T-cell (primary cell): Measurements from ENCODE around the gene SEPHS1. TPM values are rescaled to one million over a fixed set of nuclear protein-coding genes. Genes with fewer than 3 reads are reported as not detected.
"Not testable (repeated sequence)": the region's sequence is repeated elsewhere in the genome, so short reads cannot be mapped to it uniquely, and the experiment has no call there.

Source experiments
- ATAC-seq, 4 experiments: fragments of 200-7000 bp in 3 of 4; fragments of 150-1000 bp in 1 of 4; cut with Tn5 transposase; replicated peaks in 1 of 4; 1 replicate in 3 of 4; 2 replicates in 1 of 4; pipeline ENCODE4 v1.10.0; 2021; ENCODE audit warnings: moderate library complexity in 3 of 4, mild to moderate bottlenecking in 2 of 4, moderate number of reproducible peaks in 1 of 4
- CTCF ChIA-PET, 2 donors: fragments of 300-600 bp; sonication (Branson Sonifier 250); formaldehyde crosslinking; loops; one replicate each; lab custom pipeline; 2022; ENCODE audit warnings: antibody characterized with exemption in 2 of 2; lab: Charles Lee
- POLR2A ChIA-PET, 2 donors: fragments of 300-600 bp; sonication (Branson Sonifier 250); formaldehyde crosslinking; loops; one replicate each; lab custom pipeline; 2022; ENCODE audit warnings: antibody characterized with exemption in 2 of 2; lab: Charles Lee
- DNase-seq, 35 experiments: peaks; one replicate each; pipeline versions ENCODE4 v3.0.0 to v3.0.0-alpha.2; 2013 to 2023
- H3K27ac ChIP-seq: one replicate; pipeline ENCODE4 v1.5.1; 2013; ENCODE audit warnings: low read length
- H3K27me3 ChIP-seq, 2 experiments: replicated peaks in 1 of 2; 1 replicate in 1 of 2; 2 replicates in 1 of 2; pipeline versions ENCODE4 v1.6.1 to v1.7.0; 2013; ENCODE audit warnings: low read length in 1 of 2, mixed read lengths in 1 of 2; ENCODE audit not compliant: control insufficient read depth in 2 of 2, insufficient read depth in 2 of 2; ENCODE audit errors: extremely low read depth in 1 of 2
- H3K36me3 ChIP-seq, 2 donors: 1 replicate in 1 of 2; 2 replicates in 1 of 2; pipeline versions ENCODE4 v1.6.1 to v1.7.0; 2013; ENCODE audit warnings: low read length in 1 of 2; ENCODE audit not compliant: control insufficient read depth in 2 of 2, insufficient read depth in 1 of 2; ENCODE audit errors: extremely low read depth in 1 of 2
- H3K4me1 ChIP-seq, 2 experiments: 1 replicate in 1 of 2; 2 replicates in 1 of 2; pipeline versions ENCODE4 v1.6.1 to v1.7.0; 2013; ENCODE audit warnings: low read length in 2 of 2, mixed read lengths in 1 of 2; ENCODE audit not compliant: insufficient read depth in 2 of 2, control insufficient read depth in 1 of 2; ENCODE audit errors: extremely low read depth in 1 of 2
- H3K4me3 ChIP-seq, 2 donors: 1 replicate in 1 of 2; 2 replicates in 1 of 2; pipeline versions ENCODE4 v1.5.1 to v1.7.0; 2013; ENCODE audit warnings: mild to moderate bottlenecking in 2 of 2, low read length in 1 of 2, moderate library complexity in 1 of 2; ENCODE audit not compliant: control insufficient read depth in 1 of 2; ENCODE audit errors: extremely low read depth in 1 of 2
- H3K9me3 ChIP-seq: 2 replicates; pipeline ENCODE4 v1.7.0; 2013
- H3K27ac Mint-ChIP-seq, 2 donors: one replicate each; pipeline ENCODE4 v1.8.0; 2020 to 2021; ENCODE audit warnings: mild to moderate bottlenecking in 2 of 2, mixed read lengths in 2 of 2
- H3K27me3 Mint-ChIP-seq, 2 donors: one replicate each; pipeline ENCODE4 v1.8.0; 2021 to 2022; ENCODE audit warnings: mixed read lengths in 2 of 2
- H3K36me3 Mint-ChIP-seq: one replicate; pipeline ENCODE4 v1.8.0; 2021; ENCODE audit warnings: mixed read lengths
- H3K4me1 Mint-ChIP-seq, 3 donors: one replicate each; pipeline ENCODE4 v1.8.0; 2020 to 2022; ENCODE audit warnings: mixed read lengths in 3 of 3, mild to moderate bottlenecking in 1 of 3
- H3K4me3 Mint-ChIP-seq, 3 donors: one replicate each; pipeline ENCODE4 v1.8.0; 2020 to 2022; ENCODE audit warnings: mild to moderate bottlenecking in 3 of 3, mixed read lengths in 3 of 3, moderate library complexity in 3 of 3
- H3K9me3 Mint-ChIP-seq, 3 donors: one replicate each; pipeline ENCODE4 v1.8.0; 2020 to 2022; ENCODE audit warnings: mixed read lengths in 3 of 3
- WGBS: methylation state at CpG from one replicate; pipeline ENCODE4 v1.1.5; 2013; ENCODE audit warnings: missing lambda C conversion rate; ENCODE audit not compliant: insufficient coverage; 5-methylcytosine and 5-hydroxymethylcytosine counted together
- total RNA-seq, 35 experiments: library from RNA in 6 of 35; stranded (reverse) in 6 of 35; fragments of 120-200 nt in 1 of 35; gene quantifications; one replicate each; pipeline versions ENCODE4 v1.2.1 to v1.2.4 and lab custom pipeline; 2013 to 2026

The SEPHS1 gene
- total RNA-seq, 5 donors from 2014 or later (not counting 1 experiment from before 2014, with no cell fraction given) = 24.0 to 34.6 (median 29.2) TPM

- peaks cover 21 to 28% (median 25%) of the 10 kb centered on the region in 3 donors for H3K4me1 Mint-ChIP-seq
- no peak overlapping the region for H3K27ac Mint-ChIP-seq
- ATAC-seq = no peak
- Histone ChIP-seq H3K27me3 (no peaks in the 10 kb centered on the region), H3K9me3 (no peaks in the 10 kb centered on the region), H3K4me3 (no peak overlapping the region), H3K36me3 (peaks cover 3 to 32% of the 10 kb centered on the region in 2 donors), H3K27ac (no peak overlapping the region), H3K4me1 (peaks cover 0 to 15% of the 10 kb centered on the region in 2 experiments)
- H3K27me3 Mint-ChIP-seq = no peaks in the 10 kb centered on the region
- H3K36me3 Mint-ChIP-seq = peaks cover 17% of the 10 kb centered on the region
- no peak overlapping the region for H3K4me3 Mint-ChIP-seq
- 96% methylated on average over 4 of the region's 6 CpGs for WGBS
- ChIA-PET POLR2A (no interaction called here), CTCF (no interaction called here)
- no peaks in the 10 kb centered on the region for H3K9me3 Mint-ChIP-seq
- no peak for DNase-seq
Observed at GRCh38 chr10:13337827-13338196, 10.3 kb downstream of the SEPHS1 start.

GRCh38 chr10:13337128-13337826 lies 10.8 kb downstream of the SEPHS1 start:
- no peak for ATAC-seq
- ChIA-PET CTCF (interaction anchor here in 1 of 2 donors (1.1 kb wide), 2 partner anchors 13 to 35 kb away, joined by 3 to 4 read pairs; no protein-coding TSS in a partner anchor), POLR2A (interaction anchor here in 1 of 2 donors (0.6 kb wide), 1 partner anchor 13 kb away, joined by 3 read pairs; no protein-coding TSS in a partner anchor)
- H3K4me1 Mint-ChIP-seq = peaks cover 21 to 28% (median 25%) of the 10 kb centered on the region in 3 donors
- no peaks in the 10 kb centered on the region for H3K27me3 ChIP-seq
- H3K9me3 Mint-ChIP-seq = no peaks in the 10 kb centered on the region
- WGBS = 100% methylated on average over 3 of the region's 4 CpGs
- H3K4me1 ChIP-seq = peaks cover 0 to 15% of the 10 kb centered on the region in 2 experiments
- no peak overlapping the region for H3K27ac ChIP-seq
- H3K36me3 Mint-ChIP-seq = peaks cover 18% of the 10 kb centered on the region
- no peak overlapping the region for H3K4me3 ChIP-seq
- H3K4me3 Mint-ChIP-seq = no peak overlapping the region
- peaks cover 3 to 35% of the 10 kb centered on the region in 2 donors for H3K36me3 ChIP-seq
- H3K27me3 Mint-ChIP-seq = no peaks in the 10 kb centered on the region
- H3K9me3 ChIP-seq = no peaks in the 10 kb centered on the region
- DNase-seq = no peak
- no peak overlapping the region for H3K27ac Mint-ChIP-seq

- WGBS = 96% methylated on average over 9 of the region's 9 CpGs
- Mint-ChIP-seq H3K36me3 (peaks cover 31% of the 10 kb centered on the region), H3K4me1 (peaks cover 17 to 25% (median 22%) of the 10 kb centered on the region in 3 donors), H3K4me3 (no peak overlapping the region), H3K27ac (no peak overlapping the region), H3K27me3 (no peaks in the 10 kb centered on the region), H3K9me3 (no peaks in the 10 kb centered on the region)
- POLR2A ChIA-PET = no interaction called here
- DNase-seq = no peak
- Histone ChIP-seq H3K27me3 (no peaks in the 10 kb centered on the region), H3K36me3 (peaks cover 11 to 43% of the 10 kb centered on the region in 2 donors), H3K4me1 (peaks cover 0 to 7% of the 10 kb centered on the region in 2 experiments), H3K4me3 (no peak overlapping the region), H3K9me3 (no peaks in the 10 kb centered on the region), H3K27ac (no peak overlapping the region)
- CTCF ChIA-PET = interaction anchor here (0.6 to 1.1 kb wide), 2 partner anchors 34 to 102 kb away, joined by 3 to 5 read pairs; no protein-coding TSS in a partner anchor
- ATAC-seq = no peak
Observed at GRCh38 chr10:13335881-13336280, 12.2 kb downstream of the SEPHS1 start.

- ATAC-seq (no peak), DNase-seq (no peak)
- ChIA-PET CTCF (interaction anchor here in 1 of 2 donors (0.6 to 0.7 kb wide), 2 partner anchors 32 to 128 kb away, joined by 3 to 5 read pairs; no protein-coding TSS in a partner anchor), POLR2A (interaction anchor here in 1 of 2 donors (0.5 kb wide), 1 partner anchor 21 kb away, joined by 3 read pairs; no protein-coding TSS in a partner anchor)
- no peaks in the 10 kb centered on the region for H3K27me3 ChIP-seq
- no peak overlapping the region for H3K27ac ChIP-seq
- Mint-ChIP-seq H3K27ac (no peak overlapping the region), H3K9me3 (no peaks in the 10 kb centered on the region), H3K4me3 (no peak overlapping the region), H3K27me3 (no peaks in the 10 kb centered on the region), H3K4me1 (peaks cover 4 to 13% (median 11%) of the 10 kb centered on the region in 3 donors), H3K36me3 (peaks cover 36% of the 10 kb centered on the region)
- no peaks in the 10 kb centered on the region for H3K4me1 ChIP-seq
- no CpG with 5 or more reads among the region's 2 CpGs for WGBS
- no peaks in the 10 kb centered on the region for H3K9me3 ChIP-seq
- H3K36me3 ChIP-seq = peaks cover 11 to 53% of the 10 kb centered on the region in 2 donors
- no peak overlapping the region for H3K4me3 ChIP-seq
Observed at GRCh38 chr10:13334556-13334955, 13.5 kb downstream of the SEPHS1 start.

- DNase-seq (no peak), ATAC-seq (no peak)
- H3K4me1 ChIP-seq = no peaks in the 10 kb centered on the region
- H3K9me3 Mint-ChIP-seq = no peaks in the 10 kb centered on the region
- ChIA-PET CTCF (no interaction called here), POLR2A (no interaction called here)
- no peaks in the 10 kb centered on the region for H3K4me1 Mint-ChIP-seq
- no peaks in the 10 kb centered on the region for H3K27me3 Mint-ChIP-seq
- no CpG with 5 or more reads among the region's 5 CpGs for WGBS
- no peak overlapping the region for H3K27ac ChIP-seq
- no peaks in the 10 kb centered on the region for H3K27me3 ChIP-seq
- no peak overlapping the region for H3K27ac Mint-ChIP-seq
- H3K4me3 ChIP-seq = no peak overlapping the region
- peaks cover 46% of the 10 kb centered on the region for H3K36me3 Mint-ChIP-seq
- no peaks in the 10 kb centered on the region for H3K9me3 ChIP-seq
- peaks cover 22 to 66% of the 10 kb centered on the region in 2 donors for H3K36me3 ChIP-seq
- H3K4me3 Mint-ChIP-seq = no peak overlapping the region
Observed at GRCh38 chr10:13331646-13332045, 16.4 kb downstream of the SEPHS1 start.

- H3K4me1 ChIP-seq, H3K9me3 Mint-ChIP-seq, H3K4me3 Mint-ChIP-seq, ATAC-seq, H3K4me1 Mint-ChIP-seq, H3K9me3 ChIP-seq, H3K27ac ChIP-seq, H3K27me3 ChIP-seq, DNase-seq, H3K27ac Mint-ChIP-seq, H3K4me3 ChIP-seq, CTCF ChIA-PET, H3K27me3 Mint-ChIP-seq: not testable (repeated sequence)
- POLR2A ChIA-PET = interaction anchor here in 1 of 2 donors (0.5 kb wide), 1 partner anchor 201 kb away, joined by 14 read pairs; no protein-coding TSS in a partner anchor
- WGBS = no CpG with 5 or more reads among the region's 8 CpGs
- H3K36me3 ChIP-seq = peaks cover 20 to 71% of the 10 kb centered on the region in 2 donors
- peaks cover 45% of the 10 kb centered on the region for H3K36me3 Mint-ChIP-seq
Observed at GRCh38 chr10:13330980-13331379, 17.1 kb downstream of the SEPHS1 start.
